ENCODE results near the gene BCL2L14. TPM values are rescaled to one million over a fixed set of nuclear protein-coding genes. Genes with fewer than 3 reads are reported as not detected.

BCL2L14 gene
- total RNA-seq, 1 experiment from 2014 or later = 0.90 TPM

- CTCF ChIA-PET = interaction anchor here (0.8 to 3.5 kb wide), 42 partner anchors 17 to 834 kb away, joined by 3 to 42 read pairs (median 5); partner anchors contain the start of genes BORCS5 and ETV6
- H3K4me3 Mint-ChIP-seq = no peak overlapping the region
- DNase-seq (ENCODE audit: low spot score) = no peak
- peaks cover 14% of the 10 kb centered on the region for H3K9me3 Mint-ChIP-seq
- no peak for ATAC-seq
- peaks cover 11% of the 10 kb centered on the region for H3K4me1 Mint-ChIP-seq
- POLR2A ChIA-PET = interaction anchor here (1.3 kb wide), 1 partner anchor 233 kb away, joined by 4 read pairs; the partner anchor contains the start of gene LRP6
- TF ChIP-seq AFF4 (CRISPR knock-in tag; IDR thresholded peaks at IDR 0.05; ENCODE audit: borderline replicate concordance) (no peak), SMAD3 (CRISPR knock-in tag; IDR thresholded peaks at IDR 0.05; ENCODE audit: borderline replicate concordance) (no peak), RORB (CRISPR knock-in tag; IDR thresholded peaks at IDR 0.05) (no peak), AR (CRISPR knock-in tag; IDR thresholded peaks at IDR 0.05) (no peak), FOXK1 (CRISPR knock-in tag; IDR thresholded peaks at IDR 0.05) (no peak), KAT7 (CRISPR knock-in tag; IDR thresholded peaks at IDR 0.05; ENCODE audit: borderline replicate concordance) (no peak), OVOL2 (CRISPR knock-in tag; IDR thresholded peaks at IDR 0.05; ENCODE audit: borderline replicate concordance) (no peak), MXD4 (CRISPR knock-in tag; IDR thresholded peaks at IDR 0.05; ENCODE audit: borderline replicate concordance) (no peak), STAT6 (CRISPR knock-in tag; conservative IDR thresholded peaks at IDR 0.05; ENCODE audit: low read depth) (no peak), PREB (CRISPR knock-in tag; IDR thresholded peaks at IDR 0.05; ENCODE audit: borderline replicate concordance) (no peak), USF1 (CRISPR knock-in tag; IDR thresholded peaks at IDR 0.05) (no peak), ZSCAN18 (CRISPR knock-in tag; IDR thresholded peaks at IDR 0.05) (no peak), FOXP1 (CRISPR knock-in tag; IDR thresholded peaks at IDR 0.05; ENCODE audit: borderline replicate concordance) (no peak), EMX1 (CRISPR knock-in tag; IDR thresholded peaks at IDR 0.05) (no peak), HMGXB4 (CRISPR knock-in tag; IDR thresholded peaks at IDR 0.05) (no peak), E2F4 (CRISPR knock-in tag; IDR thresholded peaks at IDR 0.05; ENCODE audit: borderline replicate concordance, low read depth) (no peak)
- H3K27me3 Mint-ChIP-seq (ENCODE audit: low read depth) = no peaks in the 10 kb centered on the region; the same call in 1 of the 2 replicates
- 0 out of 2 replicates have a peak, but pooled peaks cover 8% of the 10 kb centered on the region for H3K36me3 Mint-ChIP-seq
- H3K27ac Mint-ChIP-seq = no peak overlapping the region
These were observed 36.9 kb upstream of the BCL2L14 start for GRCh38 chr12:12033824-12034223.

All from WTC11 (cell line).